Fibroblast of lung (primary cell): Measurements from ENCODE around the gene NAV1.
"Not testable (repeated sequence)": the region's sequence is repeated elsewhere in the genome, so short reads cannot be mapped to it uniquely, and the experiment has no call there.

ENCODE experiments used
- CTCF ChIP-seq, 2 donors: IDR thresholded peaks in 1 of 2; conservative IDR thresholded peaks in 1 of 2; 1 replicate in 1 of 2; 2 replicates in 1 of 2; pipeline ENCODE4 v1.5.1; 2011 to 2012; ENCODE audit warnings: low read length in 2 of 2, control low read depth in 1 of 2, inconsistent platforms in 1 of 2, low read depth in 1 of 2, mild to moderate bottlenecking in 1 of 2
- EZH2 ChIP-seq: IDR thresholded peaks from 2 replicates; pipeline ENCODE4 v1.5.1; 2012; ENCODE audit warnings: low read length, control low read depth, mild to moderate bottlenecking; ENCODE audit errors: missing control alignments

- not testable (repeated sequence) for TF ChIP-seq CTCF (conservative IDR thresholded peaks at IDR 0.05 in 1 of 2, IDR thresholded peaks at IDR 0.05 in 1 of 2; ENCODE audit: low read depth in 1 of 2, low read length in 2 of 2); EZH2
Measured at GRCh38 chr1:201493026-201493656, 45.8 kb upstream of the NAV1 start.
